Glutamatergic neuron (in vitro differentiated cells): Measurements from ENCODE around the gene VPS51. TPM values are rescaled to one million over a fixed set of nuclear protein-coding genes. Genes with fewer than 3 reads are reported as not detected.
"Not testable (repeated sequence)": the region's sequence is repeated elsewhere in the genome, so short reads cannot be mapped to it uniquely, and the experiment has no call there.

Experiments
- DNase-seq: peaks from one replicate; pipeline ENCODE4 v3.0.0; 2022
- H3K27ac Mint-ChIP-seq: one replicate; pipeline ENCODE4 v1.8.0; 2020; ENCODE audit warnings: mild to moderate bottlenecking, mixed read lengths, inconsistent platforms; ENCODE audit not compliant: unreplicated experiment
- H3K27me3 Mint-ChIP-seq: one replicate; pipeline ENCODE4 v1.8.0; 2020; ENCODE audit warnings: mild to moderate bottlenecking, moderate library complexity, mixed read lengths, inconsistent platforms; ENCODE audit not compliant: unreplicated experiment
- H3K36me3 Mint-ChIP-seq: one replicate; pipeline ENCODE4 v1.8.0; 2020; ENCODE audit warnings: mild to moderate bottlenecking, mixed read lengths, inconsistent platforms; ENCODE audit not compliant: unreplicated experiment
- H3K4me1 Mint-ChIP-seq: one replicate; pipeline ENCODE4 v1.8.0; 2020; ENCODE audit warnings: mild to moderate bottlenecking, low read depth, mixed read lengths, inconsistent platforms; ENCODE audit not compliant: unreplicated experiment
- H3K4me3 Mint-ChIP-seq: one replicate; pipeline ENCODE4 v1.8.0; 2020; ENCODE audit warnings: mild to moderate bottlenecking, mixed read lengths, inconsistent platforms; ENCODE audit not compliant: unreplicated experiment
- H3K9me3 Mint-ChIP-seq: one replicate; pipeline ENCODE4 v1.8.0; 2020; ENCODE audit warnings: mild to moderate bottlenecking, moderate library complexity, mixed read lengths, inconsistent platforms; ENCODE audit not compliant: unreplicated experiment
- CTCF ChIP-seq: fragments of 200-600 bp; sonication (generic); IDR thresholded peaks from one replicate; pipeline ENCODE4 v1.5.0; 2021; ENCODE audit not compliant: partially characterized antibody, unreplicated experiment
- total RNA-seq: library from RNA; stranded (reverse); fragmentation: NEBNext Ultra II Directional; extraction: Animal tissue kit (Norgen Biotek cat#: 25700); gene quantifications from one replicate; pipeline ENCODE4 v1.2.1, GENCODE V29; 2021; ENCODE audit not compliant: unreplicated experiment

Gene VPS51
- total RNA-seq, 1 donor from 2014 or later, result 105 TPM

GRCh38 chr11:65115361-65116082 is 19.5 kb downstream of the VPS51 start:
- DNase-seq, result no peak
- peaks cover 26% of the 10 kb centered on the region for H3K9me3 Mint-ChIP-seq
- peaks cover 29% of the 10 kb centered on the region for H3K27me3 Mint-ChIP-seq
- no peak for TF ChIP-seq CTCF
- peaks cover 10% of the 10 kb centered on the region for H3K4me1 Mint-ChIP-seq
- peak overlapping the region; percentile 30 for H3K4me3 Mint-ChIP-seq
- H3K27ac Mint-ChIP-seq, result no peak overlapping the region
- no peaks in the 10 kb centered on the region for H3K36me3 Mint-ChIP-seq

GRCh38 chr11:65116370-65117205 is 20.6 kb downstream of the VPS51 start:
- peak; percentile 49 for DNase-seq
- H3K4me1 Mint-ChIP-seq, result peaks cover 12% of the 10 kb centered on the region
- H3K9me3 Mint-ChIP-seq, result peaks cover 24% of the 10 kb centered on the region
- no peak for TF ChIP-seq CTCF
- peak overlapping the region; percentile 88 for H3K4me3 Mint-ChIP-seq
- H3K27me3 Mint-ChIP-seq, result peaks cover 25% of the 10 kb centered on the region
- peak overlapping the region; percentile 82 for H3K27ac Mint-ChIP-seq
- H3K36me3 Mint-ChIP-seq, result no peaks in the 10 kb centered on the region

GRCh38 chr11:65117206-65118096 is 21.4 kb downstream of the VPS51 start, which contains the start of gene ZNHIT2:
ZNHIT2 (minus strand) TSS chr11:65117701; CDS start chr11:65117653, 48 bp downstream.
- Mint-ChIP-seq H3K4me3 (peak within 1 kb of the TSS; percentile 88), H3K27ac (peak within 1 kb of the TSS; percentile 82), H3K36me3 (no peaks in the 10 kb centered on the region), H3K27me3 (peaks cover 29% of the 10 kb centered on the region), H3K9me3 (peaks cover 23% of the 10 kb centered on the region), H3K4me1 (peaks cover 13% of the 10 kb centered on the region)
- peak; percentile 99 for DNase-seq
- peak; percentile 96 for TF ChIP-seq CTCF

- Mint-ChIP-seq H3K9me3 (peaks cover 22% of the 10 kb centered on the region), H3K4me1 (peaks cover 13% of the 10 kb centered on the region), H3K27ac (peak overlapping the region; percentile 82), H3K36me3 (no peaks in the 10 kb centered on the region), H3K27me3 (peaks cover 30% of the 10 kb centered on the region), H3K4me3 (peak overlapping the region; percentile 75)
- peak; percentile 48 for TF ChIP-seq CTCF
- DNase-seq, result no peak
Measured at GRCh38 chr11:65118097-65118837, 22.3 kb downstream of the VPS51 start.

- Mint-ChIP-seq H3K4me3 (peak overlapping the region; percentile 17), H3K9me3 (peaks cover 18% of the 10 kb centered on the region), H3K27ac (peak overlapping the region; percentile 71), H3K27me3 (peaks cover 24% of the 10 kb centered on the region)
- not testable (repeated sequence) for DNase-seq, H3K4me1 Mint-ChIP-seq, H3K36me3 Mint-ChIP-seq
Measured at GRCh38 chr11:65118891-65119669, 23.1 kb downstream of the VPS51 start.
